ENCODE data around the gene SLC9B1. TPM values are rescaled to one million over a fixed set of nuclear protein-coding genes. Genes with fewer than 3 reads are reported as not detected.

Gene SLC9B1
- polyA plus RNA-seq, 1 of the 3 experiments (the other 2 are of a cell fraction), result 0.21 TPM

DNA sequence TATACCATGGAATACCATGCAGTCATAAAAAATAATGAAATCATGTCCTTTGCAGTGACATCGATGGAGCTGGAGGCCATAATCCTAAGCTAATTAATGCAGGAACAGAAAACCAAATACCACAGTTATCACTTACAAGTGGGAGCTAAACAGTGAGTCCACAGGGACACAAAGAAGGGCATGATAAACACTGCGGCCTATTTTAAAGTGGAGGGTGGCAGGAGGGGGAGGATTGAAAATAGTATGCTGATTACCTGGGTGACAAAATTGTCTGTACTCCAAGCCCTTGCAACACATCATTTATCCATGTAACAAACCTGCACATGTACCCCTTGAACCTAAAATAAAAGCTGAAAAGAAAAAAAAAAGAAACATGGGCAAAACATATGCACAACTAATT is 16.7 kb upstream of the SLC9B1 start:
- Histone ChIP-seq H3K9me3 (no peaks in the 10 kb centered on the region), H4K20me1 (ENCODE audit: insufficient read depth) (no peaks in the 10 kb centered on the region), H3K4me3 (ENCODE audit: low read depth in 2 of 2, low read length in 1 of 2) (no peak overlapping the region), H3K4me2 (no peak overlapping the region), H3K79me2 (ENCODE audit: insufficient read depth) (no peaks in the 10 kb centered on the region), H3K4me1 (ENCODE audit: control insufficient read depth in 1 of 2, insufficient read depth in 2 of 2, low read depth in 1 of 2, low read length in 1 of 2) (no peaks in the 10 kb centered on the region), H3K27ac (ENCODE audit: low read depth in 2 of 2, low read length in 1 of 2) (no peak overlapping the region), H3K27me3 (ENCODE audit: insufficient read depth) (no peaks in the 10 kb centered on the region), H3K9me2 (no peaks in the 10 kb centered on the region), H3F3A (replicated peaks; ENCODE audit: insufficient read depth) (no peaks in the 10 kb centered on the region), H3K9ac (no peak overlapping the region), H2AFZ (ENCODE audit: low read depth) (no peak overlapping the region), H3K36me3 (replicated peaks in 1 of 2; ENCODE audit: control insufficient read depth in 1 of 2, insufficient read depth in 2 of 2, low read length in 1 of 2) (peaks cover 9 to 11% of the 10 kb centered on the region in 2 experiments)
- DNase-seq, result no peak
- no peak for TF ChIP-seq RCOR1 (IDR thresholded peaks at IDR 0.05; ENCODE audit: low read length)
- TF ChIP-seq, protein P1, sequence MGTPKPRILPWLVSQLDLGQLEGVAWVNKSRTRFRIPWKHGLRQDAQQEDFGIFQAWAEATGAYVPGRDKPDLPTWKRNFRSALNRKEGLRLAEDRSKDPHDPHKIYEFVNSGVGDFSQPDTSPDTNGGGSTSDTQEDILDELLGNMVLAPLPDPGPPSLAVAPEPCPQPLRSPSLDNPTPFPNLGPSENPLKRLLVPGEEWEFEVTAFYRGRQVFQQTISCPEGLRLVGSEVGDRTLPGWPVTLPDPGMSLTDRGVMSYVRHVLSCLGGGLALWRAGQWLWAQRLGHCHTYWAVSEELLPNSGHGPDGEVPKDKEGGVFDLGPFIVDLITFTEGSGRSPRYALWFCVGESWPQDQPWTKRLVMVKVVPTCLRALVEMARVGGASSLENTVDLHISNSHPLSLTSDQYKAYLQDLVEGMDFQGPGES (IDR thresholded peaks at IDR 0.05; ENCODE audit: low read depth, low read length), result no peak
- no peak for TF ChIP-seq SMC3 (IDR thresholded peaks at IDR 0.05; ENCODE audit: low read depth, low read length)
- no peak for TF ChIP-seq FOXM1 (IDR thresholded peaks at IDR 0.05; ENCODE audit: low read depth)
- WGBS (ENCODE audit: low lambda C conversion rate), result 98% methylated on average over 2 of the region's 2 CpGs
- CTCF ChIA-PET, result interaction anchor here (1.0 to 1.2 kb wide), 2 partner anchors 9 to 11 kb away, joined by 3 read pairs; no protein-coding TSS in a partner anchor
- POLR2A ChIA-PET, result no interaction called here

- no peak overlapping the region for H3K9ac ChIP-seq
- no peaks in the 10 kb centered on the region for H4K20me1 ChIP-seq (ENCODE audit: insufficient read depth)
- 90% methylated on average over 2 of the region's 2 CpGs for WGBS (ENCODE audit: low lambda C conversion rate)
- H3K79me2 ChIP-seq (ENCODE audit: insufficient read depth), result no peaks in the 10 kb centered on the region
- ChIA-PET POLR2A (no interaction called here), CTCF (interaction anchor here (0.9 to 1.2 kb wide), 2 partner anchors 9 to 14 kb away, joined by 3 to 5 read pairs; no protein-coding TSS in a partner anchor)
- H3K27ac ChIP-seq (ENCODE audit: low read depth in 2 of 2, low read length in 1 of 2), result no peak overlapping the region
- H3F3A ChIP-seq (replicated peaks; ENCODE audit: insufficient read depth), result no peaks in the 10 kb centered on the region
- no peaks in the 10 kb centered on the region for H3K27me3 ChIP-seq (ENCODE audit: insufficient read depth)
- peak; percentile 10 for DNase-seq
- no peaks in the 10 kb centered on the region; a peak in 1 of 4 replicates for H3K4me1 ChIP-seq (ENCODE audit: control insufficient read depth in 1 of 2, insufficient read depth in 2 of 2, low read depth in 1 of 2, low read length in 1 of 2)
- TF ChIP-seq RAD21 (IDR thresholded peaks at IDR 0.05; ENCODE audit: low read length), result peak; percentile 51
- TF ChIP-seq, protein P2, sequence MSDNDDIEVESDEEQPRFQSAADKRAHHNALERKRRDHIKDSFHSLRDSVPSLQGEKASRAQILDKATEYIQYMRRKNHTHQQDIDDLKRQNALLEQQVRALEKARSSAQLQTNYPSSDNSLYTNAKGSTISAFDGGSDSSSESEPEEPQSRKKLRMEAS (IDR thresholded peaks at IDR 0.05; ENCODE audit: low read depth), result no peak
- TF ChIP-seq SIN3A (IDR thresholded peaks at IDR 0.05; ENCODE audit: borderline replicate concordance, low read depth, low read length), result no peak
- peak; percentile 52 for TF ChIP-seq CTCF (IDR thresholded peaks at IDR 0.05)
- no peak overlapping the region for H2AFZ ChIP-seq (ENCODE audit: low read depth)
- no peak overlapping the region for H3K4me3 ChIP-seq (ENCODE audit: low read depth in 2 of 2, low read length in 1 of 2)
- H3K9me3 ChIP-seq, result no peaks in the 10 kb centered on the region
- H3K4me2 ChIP-seq, result no peak overlapping the region
- H3K9me2 ChIP-seq, result no peaks in the 10 kb centered on the region
- H3K36me3 ChIP-seq (replicated peaks in 1 of 2; ENCODE audit: control insufficient read depth in 1 of 2, insufficient read depth in 2 of 2, low read length in 1 of 2), result peaks cover 17 to 28% of the 10 kb centered on the region in 2 experiments
Observed at GRCh38 chr4:103032574-103032973, 13.1 kb upstream of the SLC9B1 start.
